Measurements from ENCODE around the gene FAM107B.
A peak's percentile ranks its signal among the peaks of the same experiment; 100 is the strongest.
"Not testable (repeated sequence)": the region's sequence is repeated elsewhere in the genome, so short reads cannot be mapped to it uniquely, and the experiment has no call there.

Gene FAM107B

DNA sequence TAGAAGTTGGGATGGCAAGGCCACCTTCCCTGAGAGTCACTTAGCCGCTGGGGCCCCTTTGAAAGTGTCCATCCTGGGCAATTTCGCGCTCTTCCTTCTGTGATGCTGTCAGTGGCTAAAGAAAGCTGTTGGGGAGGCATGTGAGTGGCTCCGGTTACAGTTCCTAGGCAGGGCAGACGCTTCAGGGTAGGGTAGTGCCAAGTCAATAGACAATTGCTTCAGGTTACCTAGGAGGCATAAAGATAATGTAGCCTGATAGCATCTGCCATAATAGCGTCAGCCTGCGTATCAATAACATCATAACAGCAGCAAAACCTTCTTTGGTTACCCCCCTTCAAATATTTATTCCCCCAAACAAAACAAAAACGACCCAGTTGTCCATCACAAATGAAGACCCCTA is at the start of gene FAM107B:
Gene FAM107B, minus strand, starts transcription at position 101 of the 400 bp plus-strand sequence. CDS start 234 bp downstream, outside the sequence.
- TF ChIP-seq, protein P1, sequence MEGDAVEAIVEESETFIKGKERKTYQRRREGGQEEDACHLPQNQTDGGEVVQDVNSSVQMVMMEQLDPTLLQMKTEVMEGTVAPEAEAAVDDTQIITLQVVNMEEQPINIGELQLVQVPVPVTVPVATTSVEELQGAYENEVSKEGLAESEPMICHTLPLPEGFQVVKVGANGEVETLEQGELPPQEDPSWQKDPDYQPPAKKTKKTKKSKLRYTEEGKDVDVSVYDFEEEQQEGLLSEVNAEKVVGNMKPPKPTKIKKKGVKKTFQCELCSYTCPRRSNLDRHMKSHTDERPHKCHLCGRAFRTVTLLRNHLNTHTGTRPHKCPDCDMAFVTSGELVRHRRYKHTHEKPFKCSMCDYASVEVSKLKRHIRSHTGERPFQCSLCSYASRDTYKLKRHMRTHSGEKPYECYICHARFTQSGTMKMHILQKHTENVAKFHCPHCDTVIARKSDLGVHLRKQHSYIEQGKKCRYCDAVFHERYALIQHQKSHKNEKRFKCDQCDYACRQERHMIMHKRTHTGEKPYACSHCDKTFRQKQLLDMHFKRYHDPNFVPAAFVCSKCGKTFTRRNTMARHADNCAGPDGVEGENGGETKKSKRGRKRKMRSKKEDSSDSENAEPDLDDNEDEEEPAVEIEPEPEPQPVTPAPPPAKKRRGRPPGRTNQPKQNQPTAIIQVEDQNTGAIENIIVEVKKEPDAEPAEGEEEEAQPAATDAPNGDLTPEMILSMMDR (IDR thresholded peaks at IDR 0.05; ENCODE audit: low read depth, low read length), result no peak

DNA sequence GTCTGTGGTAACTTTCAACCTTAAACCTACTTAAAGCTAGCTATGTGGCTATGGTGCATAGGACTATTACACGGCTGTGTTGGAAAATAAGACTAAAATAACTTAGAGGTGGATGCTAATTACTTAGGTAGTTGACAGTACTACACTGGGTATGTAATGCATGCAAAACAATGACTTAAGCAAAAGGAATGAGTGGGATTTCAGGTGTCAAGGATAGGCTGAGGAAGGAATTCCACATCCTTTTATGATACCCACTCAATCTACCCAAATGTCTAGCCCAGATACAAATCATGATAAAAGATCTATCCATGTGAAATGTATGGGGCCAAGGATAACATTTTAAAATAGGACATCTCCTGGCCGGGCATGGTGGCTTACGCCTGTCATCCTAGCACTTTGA is 49.3 kb upstream of the FAM107B start:
- H3K4me3 ChIP-seq (ENCODE audit: low read depth, low read length), result no peak overlapping the region
- TF ChIP-seq, protein P1 (IDR thresholded peaks at IDR 0.05; ENCODE audit: low read depth, low read length), result no peak

More for the DNA sequence above, at the start of gene FAM107B:
- no peak within 1 kb of the TSS for H3K4me3 ChIP-seq (ENCODE audit: low read depth, low read length)

DNA sequence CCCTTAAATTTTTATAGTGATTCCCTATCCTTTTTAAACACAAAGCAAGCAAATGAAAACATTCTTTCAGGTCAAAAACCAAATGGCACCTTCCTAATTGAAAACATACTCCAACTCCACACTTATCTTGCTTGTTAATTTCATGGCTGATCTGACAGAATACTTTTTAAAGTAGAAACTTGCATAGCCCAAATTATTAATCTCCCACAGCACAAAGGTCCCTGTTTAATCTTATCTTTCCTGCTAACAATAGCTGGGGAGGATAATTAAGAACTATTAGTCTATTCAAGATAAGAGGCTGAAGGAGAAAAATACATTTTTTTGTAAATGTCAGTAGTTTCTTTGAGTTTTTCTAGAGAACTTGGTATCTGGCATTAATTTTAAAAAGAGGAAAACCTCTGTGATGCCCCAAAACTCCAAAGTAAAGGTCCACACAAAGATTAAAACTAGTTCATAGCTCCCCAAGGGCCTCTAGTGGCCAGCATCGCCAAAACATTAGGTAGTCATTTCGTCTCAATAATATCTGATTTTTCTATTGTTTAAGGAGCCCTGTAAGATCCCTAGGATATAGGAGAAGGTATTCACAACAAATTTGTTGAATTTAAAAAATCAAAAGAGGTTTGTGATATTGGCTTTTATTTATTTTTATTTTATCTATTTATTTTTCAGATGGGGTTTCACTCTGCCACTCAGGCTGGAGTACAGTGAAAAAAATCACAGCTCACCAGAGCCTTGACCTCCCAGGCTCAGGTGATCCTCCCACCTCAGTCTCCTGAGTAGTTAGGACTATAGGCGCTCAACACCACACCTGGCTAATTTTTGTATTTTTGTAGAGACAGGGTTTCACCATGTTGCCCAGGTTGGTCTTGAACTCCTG is 48.4 kb upstream of the FAM107B start:
- TF ChIP-seq, protein P1 (IDR thresholded peaks at IDR 0.05; ENCODE audit: low read depth, low read length), result peak; percentile 69
- no peak overlapping the region for H3K4me3 ChIP-seq (ENCODE audit: low read depth, low read length)

GRCh38 chr10:14821635-14822375 is 47.1 kb upstream of the FAM107B start:
- TF ChIP-seq, protein P1 (IDR thresholded peaks at IDR 0.05; ENCODE audit: low read depth, low read length), result no peak
- H3K4me3 ChIP-seq (ENCODE audit: low read depth, low read length), result no peak overlapping the region

GRCh38 chr10:14820775-14821154 is 46.1 kb upstream of the FAM107B start:
- TF ChIP-seq, protein P1 (IDR thresholded peaks at IDR 0.05; ENCODE audit: low read depth, low read length), result no peak
- no peak overlapping the region for H3K4me3 ChIP-seq (ENCODE audit: low read depth, low read length)

DNA sequence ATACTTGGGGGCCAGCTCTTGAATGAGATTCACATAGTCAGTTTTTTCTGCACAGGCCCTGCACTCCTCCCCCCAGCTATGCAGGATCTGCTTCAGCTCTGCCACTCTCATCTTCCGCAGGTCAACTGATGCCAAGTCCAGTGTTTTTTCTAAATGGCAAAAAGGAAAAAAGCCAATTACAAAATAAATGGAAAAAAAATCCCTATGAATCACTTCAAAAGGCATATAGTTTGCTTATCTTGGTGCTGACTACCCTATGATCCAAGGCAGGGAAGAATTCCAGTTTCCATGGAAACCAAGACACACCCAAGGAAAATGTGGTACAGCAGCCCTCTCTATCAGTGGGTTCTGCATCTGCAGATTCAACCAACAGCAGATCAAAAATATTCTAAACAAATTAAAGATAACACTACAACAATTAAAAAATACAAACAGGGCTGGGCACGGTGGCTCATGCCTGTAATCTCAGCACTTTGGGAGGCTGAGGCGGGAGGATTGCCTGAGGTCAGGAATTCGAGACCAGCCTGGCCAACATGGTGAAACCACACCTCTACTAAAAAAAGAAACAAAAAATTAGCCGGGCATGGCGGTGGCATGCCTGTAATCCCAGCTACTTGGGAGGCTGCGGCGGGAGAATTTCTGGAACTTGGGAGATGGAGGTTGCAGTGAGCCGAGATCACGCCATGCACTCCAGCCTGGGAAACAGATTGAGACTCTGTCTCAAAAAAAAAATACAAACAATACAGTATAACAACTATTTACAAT is 45.5 kb upstream of the FAM107B start:
- TF ChIP-seq, protein P1 (IDR thresholded peaks at IDR 0.05; ENCODE audit: low read depth, low read length), result no peak
- no peak overlapping the region for H3K4me3 ChIP-seq (ENCODE audit: low read depth, low read length)

DNA sequence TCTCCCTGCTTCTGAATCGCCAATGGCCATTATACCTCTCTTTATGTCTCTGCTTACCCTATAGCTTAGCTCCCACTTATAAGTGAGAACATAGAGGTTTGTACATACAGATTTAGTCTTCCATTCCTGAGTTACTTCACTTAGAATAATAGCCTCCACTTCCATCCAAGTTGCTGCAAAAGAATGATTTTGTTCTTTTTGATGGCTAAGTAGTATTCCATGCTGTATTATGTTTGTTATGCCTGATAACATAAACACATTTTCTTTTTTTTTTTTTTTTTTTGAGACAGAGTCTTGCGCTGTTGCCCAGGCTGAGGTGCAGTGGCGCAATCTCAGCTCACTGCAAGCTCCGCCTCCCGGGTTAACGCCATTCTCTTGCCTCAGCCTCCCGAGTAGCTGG is 42.0 kb upstream of the FAM107B start:
- H3K4me3 ChIP-seq (ENCODE audit: low read depth, low read length), result not testable (repeated sequence)

Measured in WI38 (cell line).